Stomach smooth muscle (tissue), 2 donors: ENCODE results near the gene KHSRP.

Experiments used
- H3K27ac ChIP-seq: one replicate; pipeline ENCODE4 v1.7.0; 2013; ENCODE audit warnings: mild to moderate bottlenecking, low read length, inconsistent platforms
- H3K27me3 ChIP-seq, 2 donors: one replicate each; pipeline ENCODE4 v1.7.0; 2013; ENCODE audit warnings: low read length in 2 of 2; ENCODE audit not compliant: insufficient read depth in 2 of 2, control insufficient read depth in 1 of 2
- H3K36me3 ChIP-seq, 2 donors: one replicate each; pipeline ENCODE4 v1.7.0; 2013; ENCODE audit warnings: low read length in 2 of 2; ENCODE audit not compliant: control insufficient read depth in 2 of 2, insufficient read depth in 2 of 2
- H3K4me1 ChIP-seq: one replicate; pipeline ENCODE4 v1.7.0; 2013; ENCODE audit warnings: low read length; ENCODE audit not compliant: control insufficient read depth, insufficient read depth
- H3K4me3 ChIP-seq, 2 donors: one replicate each; pipeline ENCODE4 v1.7.0; 2013; ENCODE audit warnings: low read length in 2 of 2
- H3K9ac ChIP-seq, 2 donors: one replicate each; pipeline ENCODE4 v1.7.0; 2013; ENCODE audit warnings: low read length in 2 of 2, mild to moderate bottlenecking in 1 of 2
- H3K9me3 ChIP-seq, 2 donors: one replicate each; pipeline ENCODE4 v1.7.0; 2013; ENCODE audit warnings: low read length in 2 of 2; ENCODE audit not compliant: control insufficient read depth in 2 of 2
- donor health status: healthy.
- donor health status: Pancreatic carcinoma.

The KHSRP gene

DNA sequence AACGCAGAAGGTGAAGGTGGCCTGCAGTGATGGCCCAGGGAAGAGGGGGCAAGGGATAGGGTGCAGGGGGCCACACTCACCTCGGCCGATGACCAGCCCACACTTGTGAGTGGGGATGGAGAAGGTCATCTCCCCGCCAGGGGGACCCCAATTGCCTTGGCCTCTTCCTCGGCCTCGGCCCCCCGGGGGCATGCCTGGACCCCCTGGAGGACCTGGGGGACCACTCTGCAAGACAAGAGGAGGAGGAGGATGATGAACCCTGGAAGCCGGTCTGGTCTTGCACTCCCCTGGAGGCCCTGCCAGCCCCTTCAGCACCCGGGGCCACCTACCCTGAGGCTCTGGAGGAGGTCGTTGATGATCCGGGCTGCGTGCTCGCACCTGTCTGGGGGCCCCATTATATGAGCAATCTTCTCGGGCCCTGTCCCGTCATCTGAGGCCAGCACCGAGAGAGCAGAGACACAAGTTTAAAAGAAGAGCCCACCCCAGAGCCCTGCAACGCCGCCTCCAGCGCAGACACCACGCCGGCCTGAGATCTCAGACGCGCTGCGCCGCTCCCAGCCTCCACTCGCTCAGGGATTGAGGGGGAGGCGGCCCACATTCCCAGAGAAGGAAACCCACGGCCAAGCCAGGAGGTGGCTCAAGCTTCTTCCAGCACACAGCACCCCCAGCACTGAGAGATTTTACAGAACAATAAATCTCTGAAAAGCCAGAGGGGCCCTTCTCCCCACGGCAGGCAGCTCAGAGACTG is 7.8 kb downstream of the KHSRP start:
- no peaks in the 10 kb centered on the region for H3K27me3 ChIP-seq
- H3K4me3 ChIP-seq = no peak overlapping the region
- H3K27ac ChIP-seq = no peak overlapping the region
- no peaks in the 10 kb centered on the region for H3K9me3 ChIP-seq
- no peak overlapping the region for H3K9ac ChIP-seq
- peaks cover 56 to 59% of the 10 kb centered on the region in 2 donors for H3K36me3 ChIP-seq
- H3K4me1 ChIP-seq = peaks cover 14% of the 10 kb centered on the region

DNA sequence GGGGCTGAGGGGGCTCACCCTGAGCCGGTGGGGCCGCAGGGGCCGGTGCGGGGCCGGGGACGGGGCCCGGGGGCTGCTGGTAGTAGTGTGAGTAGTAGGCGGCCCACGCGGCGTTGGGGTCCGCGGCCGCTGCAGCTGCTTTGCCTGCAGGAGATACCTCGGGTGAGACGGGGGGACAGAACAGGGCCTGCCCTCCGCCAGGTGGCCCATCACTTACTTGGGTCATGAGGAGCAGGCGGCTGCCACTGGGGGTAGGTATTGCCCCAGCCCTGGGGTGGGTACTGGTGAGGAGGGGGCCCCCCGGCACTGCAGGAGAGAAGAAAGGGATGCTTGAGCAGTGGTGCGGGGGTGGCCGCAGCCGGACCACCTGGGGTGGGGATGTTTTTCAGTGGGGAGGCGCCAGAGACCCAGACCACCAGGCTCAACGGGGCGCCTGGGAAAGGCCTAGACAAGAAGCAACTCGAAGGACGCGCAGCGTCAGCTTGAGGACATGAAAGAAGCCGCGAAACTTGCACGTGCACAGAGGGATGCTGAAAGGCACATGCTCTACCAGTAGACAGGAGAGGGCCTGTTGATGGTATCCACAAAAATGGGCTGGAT is 8.9 kb downstream of the KHSRP start:
- peaks cover 11% of the 10 kb centered on the region for H3K4me1 ChIP-seq
- H3K36me3 ChIP-seq = peaks cover 54 to 55% of the 10 kb centered on the region in 2 donors
- H3K4me3 ChIP-seq = no peak overlapping the region
- no peaks in the 10 kb centered on the region for H3K27me3 ChIP-seq
- no peak overlapping the region for H3K27ac ChIP-seq
- no peak overlapping the region for H3K9ac ChIP-seq
- H3K9me3 ChIP-seq = no peaks in the 10 kb centered on the region

DNA sequence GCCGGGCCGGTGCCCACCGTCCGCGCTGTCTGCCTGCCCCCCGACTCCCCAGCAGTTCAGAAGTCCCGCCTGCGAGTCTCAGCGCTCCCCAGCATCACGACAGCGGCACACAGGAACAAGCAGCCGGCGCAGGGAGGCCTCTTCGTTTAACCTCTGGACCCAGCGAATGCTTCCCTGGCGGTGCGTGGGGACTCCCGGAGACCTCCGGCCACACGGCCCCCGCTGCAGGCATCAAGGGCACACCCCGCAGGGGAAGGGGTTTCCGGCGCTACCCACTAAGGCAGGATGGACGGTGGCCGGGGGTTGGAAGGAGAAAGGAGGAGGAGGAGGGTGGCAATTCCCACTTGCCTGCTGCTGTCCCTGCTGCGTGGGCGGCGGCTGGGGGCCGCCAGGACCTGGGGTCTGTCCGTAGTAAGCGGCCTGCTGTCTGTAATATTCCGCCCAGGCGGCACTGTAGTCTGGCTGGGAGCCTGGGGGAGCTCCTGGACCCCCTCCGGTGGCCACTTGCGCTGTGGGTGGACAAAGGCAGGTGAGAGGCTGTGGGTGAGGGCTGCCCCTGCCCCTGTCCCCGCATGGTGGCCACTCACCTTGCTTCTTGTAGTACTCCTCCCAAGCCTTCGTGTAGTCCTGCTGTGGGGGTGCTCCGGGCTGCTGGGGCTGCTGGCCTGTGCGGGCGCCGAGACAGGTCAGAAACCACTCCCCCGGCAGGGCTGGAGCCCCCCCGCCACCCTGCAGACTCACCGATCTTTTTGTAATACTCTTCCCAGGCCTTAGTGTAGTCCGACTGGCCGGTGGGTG is 9.6 kb downstream of the KHSRP start:
- Histone ChIP-seq H3K36me3 (peaks cover 49 to 52% of the 10 kb centered on the region in 2 donors), H3K27ac (no peak overlapping the region), H3K9me3 (no peaks in the 10 kb centered on the region), H3K4me3 (no peak overlapping the region), H3K4me1 (peaks cover 11% of the 10 kb centered on the region), H3K27me3 (no peaks in the 10 kb centered on the region), H3K9ac (no peak overlapping the region)

DNA sequence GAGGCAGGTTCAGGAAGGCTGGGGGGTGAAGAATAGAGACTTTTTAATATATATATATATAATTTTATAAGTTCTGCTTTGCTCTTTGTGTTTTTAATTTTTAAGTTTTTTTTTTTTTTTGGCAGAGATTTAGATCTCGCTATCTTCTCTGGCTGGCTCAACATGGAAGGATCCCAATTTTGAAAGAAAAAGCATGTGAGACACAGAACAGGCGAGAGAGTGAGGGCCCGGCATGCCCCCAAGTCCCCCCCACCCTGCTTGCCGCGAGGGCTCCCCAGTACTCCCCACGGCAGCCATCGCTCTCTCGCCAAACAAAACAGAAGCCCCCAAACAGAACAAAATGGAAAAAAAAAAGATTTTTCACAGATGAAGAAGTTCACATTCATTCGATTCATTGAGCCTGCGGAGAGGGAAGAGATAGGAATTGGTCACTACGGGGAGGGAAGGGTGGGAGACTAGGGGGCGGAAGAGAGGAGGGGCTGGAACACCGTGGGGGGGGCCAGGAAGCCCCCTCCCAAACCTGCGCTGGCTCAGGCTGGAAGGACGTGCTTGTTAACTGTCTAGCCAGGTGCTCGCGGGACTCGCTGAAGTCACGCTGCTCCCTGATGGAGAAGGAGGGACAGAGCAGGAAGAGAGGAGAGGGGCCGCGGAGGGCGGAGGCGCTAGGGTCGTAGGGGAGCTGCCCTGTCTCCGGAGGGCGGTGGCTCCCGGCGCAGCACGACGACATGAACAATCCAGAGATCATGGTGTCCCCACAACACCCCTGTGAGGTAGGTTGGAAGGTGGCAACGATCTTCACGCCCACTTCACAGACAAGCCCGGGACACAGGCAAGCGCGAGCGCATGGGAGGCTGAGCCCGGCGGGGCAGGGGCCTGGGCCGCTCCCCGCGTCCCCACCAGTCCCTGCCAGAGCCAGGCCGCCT is 10.6 kb downstream of the KHSRP start:
- Histone ChIP-seq H3K27ac (no peak overlapping the region), H3K4me3 (no peak overlapping the region), H3K36me3 (peaks cover 39 to 43% of the 10 kb centered on the region in 2 donors), H3K9ac (no peak overlapping the region), H3K4me1 (peaks cover 7% of the 10 kb centered on the region), H3K27me3 (no peaks in the 10 kb centered on the region), H3K9me3 (no peaks in the 10 kb centered on the region)

DNA sequence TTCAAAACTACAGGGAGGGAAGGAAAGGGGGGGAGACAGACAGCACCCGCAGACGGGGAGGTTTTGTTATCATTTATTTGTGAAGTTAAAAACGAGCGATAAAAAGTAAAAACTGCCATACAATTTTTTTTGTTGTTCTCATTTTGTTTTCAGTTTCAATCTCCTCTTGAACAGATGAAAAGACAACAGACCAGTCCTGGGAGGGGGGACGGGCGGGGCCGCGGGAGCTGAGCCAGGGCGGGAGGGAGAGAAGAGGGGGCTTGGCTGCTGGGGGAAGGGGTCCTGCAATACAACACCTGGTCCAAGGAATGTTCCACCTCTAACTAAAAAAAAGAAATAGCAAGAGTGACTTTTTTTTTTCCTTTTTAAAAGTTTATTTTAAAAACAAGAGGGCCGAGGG is 11.3 kb downstream of the KHSRP start:
- no peak overlapping the region for H3K27ac ChIP-seq
- no peak overlapping the region for H3K9ac ChIP-seq
- no peaks in the 10 kb centered on the region for H3K27me3 ChIP-seq
- peaks cover 7% of the 10 kb centered on the region for H3K4me1 ChIP-seq
- H3K36me3 ChIP-seq = peaks cover 32 to 36% of the 10 kb centered on the region in 2 donors
- no peak overlapping the region for H3K4me3 ChIP-seq
- H3K9me3 ChIP-seq = no peaks in the 10 kb centered on the region

DNA sequence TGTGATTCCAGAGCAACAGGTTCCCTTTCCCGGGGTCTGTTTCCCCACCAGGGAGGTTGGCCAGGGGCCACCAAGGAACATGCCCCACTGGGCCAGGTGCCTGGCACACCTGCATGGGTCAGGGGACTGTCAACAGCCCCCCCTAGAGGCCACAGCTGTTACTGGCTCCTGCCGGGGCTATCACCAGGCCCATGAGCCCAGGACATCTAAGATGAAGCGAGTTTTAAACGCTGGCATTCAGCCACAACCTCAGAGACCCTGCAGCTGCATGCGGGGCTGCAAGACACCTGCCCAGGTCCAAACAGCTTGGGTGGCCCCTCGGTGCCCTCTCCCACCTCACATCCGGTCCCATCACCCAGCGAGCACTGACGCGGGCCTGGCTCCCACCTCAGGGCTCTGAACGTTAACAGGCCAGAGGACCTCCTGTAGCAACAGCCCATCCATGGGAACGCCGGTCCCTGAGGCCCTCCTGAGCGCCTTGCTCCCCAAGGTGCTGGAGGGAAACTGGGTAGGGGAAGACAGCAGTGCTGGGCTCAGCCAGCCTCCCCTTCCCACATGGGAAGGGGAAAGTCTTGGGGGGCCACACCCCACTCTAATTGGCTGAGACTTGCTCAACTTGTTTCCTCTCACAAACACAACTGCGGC is 12.0 kb downstream of the KHSRP start:
- Histone ChIP-seq H3K27ac (peak overlapping the region; percentile 18), H3K27me3 (no peaks in the 10 kb centered on the region), H3K4me3 (no peak overlapping the region), H3K9ac (no peak overlapping the region), H3K9me3 (no peaks in the 10 kb centered on the region), H3K36me3 (peaks cover 25 to 29% of the 10 kb centered on the region in 2 donors), H3K4me1 (peaks cover 7% of the 10 kb centered on the region)

DNA sequence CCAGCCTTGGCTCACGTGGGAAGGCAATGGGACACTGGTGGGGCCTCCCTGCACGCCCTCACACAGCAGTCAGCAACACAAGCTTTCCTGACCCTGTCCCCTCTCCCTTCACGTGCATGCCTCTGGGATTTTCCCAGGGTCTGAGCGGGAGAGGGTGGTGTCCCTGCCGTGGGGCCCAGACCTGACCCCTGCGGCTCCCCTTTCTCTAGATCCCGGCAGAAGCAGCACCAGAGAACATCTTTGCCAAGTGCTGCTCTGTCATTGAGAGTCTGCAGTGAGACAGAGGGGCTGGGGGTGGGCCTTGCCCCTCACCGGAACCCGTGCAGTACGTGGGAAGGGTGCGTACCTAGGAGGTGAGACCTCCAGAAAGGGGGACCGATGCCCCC is 12.6 kb downstream of the KHSRP start:
- H3K9ac ChIP-seq = no peak overlapping the region
- H3K36me3 ChIP-seq = peaks cover 20 to 24% of the 10 kb centered on the region in 2 donors
- no peaks in the 10 kb centered on the region for H3K27me3 ChIP-seq
- peak overlapping the region; percentile 18 for H3K27ac ChIP-seq
- peaks cover 7% of the 10 kb centered on the region for H3K4me1 ChIP-seq
- no peak overlapping the region for H3K4me3 ChIP-seq
- no peaks in the 10 kb centered on the region for H3K9me3 ChIP-seq

DNA sequence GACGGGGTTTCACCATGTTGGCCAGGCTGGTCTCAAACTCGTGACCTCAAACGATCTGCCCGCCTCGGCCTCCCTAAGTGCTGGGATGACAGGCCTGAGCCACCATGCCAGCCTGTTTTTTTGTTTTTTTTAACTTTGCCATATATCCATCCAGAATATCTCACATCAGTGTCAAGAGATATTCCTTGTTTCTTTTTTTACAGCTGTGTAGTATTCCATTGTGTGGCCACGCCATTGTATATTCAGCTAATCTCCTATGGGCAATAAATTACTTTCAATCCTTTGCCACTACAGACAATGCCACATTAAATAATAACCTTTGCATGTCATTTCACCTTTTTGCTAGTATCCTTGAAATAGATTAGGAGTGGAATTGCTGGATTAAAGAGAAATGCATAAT is 15.3 kb downstream of the KHSRP start:
- H3K9ac ChIP-seq = no peak overlapping the region
- H3K36me3 ChIP-seq = peaks cover 0 to 3% of the 10 kb centered on the region in 2 donors
- peaks cover 7% of the 10 kb centered on the region for H3K4me1 ChIP-seq
- H3K9me3 ChIP-seq = no peaks in the 10 kb centered on the region
- no peak overlapping the region for H3K27ac ChIP-seq
- no peaks in the 10 kb centered on the region for H3K27me3 ChIP-seq
- no peak overlapping the region for H3K4me3 ChIP-seq

DNA sequence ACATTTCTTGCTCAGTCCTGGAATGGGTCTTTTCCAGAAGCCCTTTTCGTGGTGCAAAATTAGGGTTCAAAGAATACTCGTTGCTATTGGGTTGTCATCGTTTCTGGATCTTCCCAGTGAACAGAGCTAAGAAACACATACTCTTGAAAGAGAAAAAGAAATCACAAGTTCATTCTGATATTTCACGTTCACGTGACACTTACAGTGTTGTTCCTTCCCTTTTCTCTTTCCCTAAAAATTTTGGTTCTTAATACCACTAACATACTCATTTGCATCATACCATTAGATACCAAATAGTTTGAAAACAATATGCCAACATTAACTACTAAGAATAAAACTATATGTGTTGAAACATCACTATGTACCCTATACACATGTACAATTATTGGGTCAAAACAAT is 18.2 kb downstream of the KHSRP start:
- H3K9ac ChIP-seq = no peak overlapping the region
- H3K4me1 ChIP-seq = no peaks in the 10 kb centered on the region
- H3K27ac ChIP-seq = no peak overlapping the region

More for the DNA sequence above, 18.2 kb downstream of the KHSRP start:
- no peaks in the 10 kb centered on the region for H3K9me3 ChIP-seq
- no peaks in the 10 kb centered on the region for H3K27me3 ChIP-seq
- H3K4me3 ChIP-seq = no peak overlapping the region
- H3K36me3 ChIP-seq = no peaks in the 10 kb centered on the region
